Liver (tissue), 9 donors: ENCODE measurements around the gene TEK. TPM values are rescaled to one million over a fixed set of nuclear protein-coding genes. Genes with fewer than 3 reads are reported as not detected.

Experiments used
- DNase-seq: peaks from one replicate; pipeline ENCODE4 v3.0.0-alpha.2; 2017; ENCODE audit warnings: low spot score
- H3K27ac ChIP-seq, 2 donors: one replicate each; pipeline ENCODE4 v1.7.0; 2013; ENCODE audit warnings: inconsistent platforms in 2 of 2, low read length in 2 of 2, control low read depth in 1 of 2, low read depth in 1 of 2, mild to moderate bottlenecking in 1 of 2
- H3K27me3 ChIP-seq, 4 donors: one replicate each; pipeline versions ENCODE4 v1.6.1 to v1.7.0; 2013; ENCODE audit warnings: low read length in 3 of 4, inconsistent platforms in 1 of 4, mild to moderate bottlenecking in 1 of 4, moderate library complexity in 1 of 4; ENCODE audit not compliant: control insufficient read depth in 4 of 4, insufficient read depth in 4 of 4
- H3K36me3 ChIP-seq, 4 donors: one replicate each; pipeline versions ENCODE4 v1.6.1 to v1.7.0; 2013; ENCODE audit warnings: low read length in 3 of 4, mild to moderate bottlenecking in 3 of 4, low read depth in 1 of 4, moderate library complexity in 1 of 4; ENCODE audit not compliant: control insufficient read depth in 4 of 4, insufficient read depth in 3 of 4
- H3K4me1 ChIP-seq, 4 donors: one replicate each; pipeline versions ENCODE4 v1.6.1 to v1.7.0; 2013; ENCODE audit warnings: low read length in 3 of 4, mild to moderate bottlenecking in 3 of 4, moderate library complexity in 1 of 4; ENCODE audit not compliant: control insufficient read depth in 4 of 4, insufficient read depth in 4 of 4
- H3K4me3 ChIP-seq, 3 donors: one replicate each; pipeline versions ENCODE4 v1.6.1 to v1.7.0; 2013; ENCODE audit warnings: low read length in 3 of 3, control low read depth in 1 of 3, low read depth in 1 of 3, mild to moderate bottlenecking in 1 of 3
- H3K9ac ChIP-seq, 2 donors: one replicate each; pipeline ENCODE4 v1.7.0; 2013; ENCODE audit warnings: low read length in 2 of 2, mild to moderate bottlenecking in 2 of 2, moderate library complexity in 2 of 2, control low read depth in 1 of 2, low read depth in 1 of 2
- H3K9me3 ChIP-seq, 4 donors: one replicate each; pipeline versions ENCODE4 v1.6.1 to v1.7.0; 2013; ENCODE audit warnings: low read length in 3 of 4; ENCODE audit not compliant: control insufficient read depth in 4 of 4
- EGR1 ChIP-seq, 2 donors: IDR thresholded peaks; 2 replicates each; pipeline ENCODE4 v1.6.1; 2016 to 2018; ENCODE audit warnings: antibody characterized with exemption in 2 of 2, low read depth in 2 of 2
- FOXA1 ChIP-seq: IDR thresholded peaks from 2 replicates; pipeline ENCODE4 v1.6.1; 2016; ENCODE audit warnings: antibody characterized with exemption
- FOXA2 ChIP-seq: IDR thresholded peaks from 2 replicates; pipeline ENCODE4 v1.6.1; 2016; ENCODE audit warnings: antibody characterized with exemption
- GABPA ChIP-seq, 2 donors: IDR thresholded peaks in 1 of 2; conservative IDR thresholded peaks in 1 of 2; 2 replicates each; pipeline ENCODE4 v1.6.1; 2016; ENCODE audit warnings: antibody characterized with exemption in 2 of 2, mild to moderate bottlenecking in 1 of 2, moderate library complexity in 1 of 2
- HNF4A ChIP-seq, 2 donors: conservative IDR thresholded peaks; 2 replicates each; pipeline ENCODE4 v1.6.1; 2016; ENCODE audit warnings: antibody characterized with exemption in 2 of 2, mild to moderate bottlenecking in 2 of 2
- HNF4G ChIP-seq: IDR thresholded peaks from 2 replicates; pipeline ENCODE4 v1.6.1; 2016; ENCODE audit warnings: antibody characterized with exemption
- JUND ChIP-seq, 2 donors: IDR thresholded peaks; 2 replicates each; pipeline ENCODE4 v1.6.1; 2016; ENCODE audit warnings: antibody characterized with exemption in 2 of 2
- NR2F2 ChIP-seq: IDR thresholded peaks from 2 replicates; pipeline ENCODE4 v1.6.1; 2016; ENCODE audit warnings: antibody characterized with exemption
- RAD21 ChIP-seq, 2 donors: IDR thresholded peaks; 2 replicates each; pipeline ENCODE4 v1.6.1; 2016; ENCODE audit warnings: antibody characterized with exemption in 2 of 2, mild to moderate bottlenecking in 2 of 2
- RXRA ChIP-seq, 2 donors: IDR thresholded peaks; 2 replicates each; pipeline ENCODE4 v1.6.1; 2017 to 2018; ENCODE audit warnings: antibody characterized with exemption in 2 of 2, mild to moderate bottlenecking in 1 of 2
- SP1 ChIP-seq: IDR thresholded peaks from 2 replicates; pipeline ENCODE4 v1.6.1; 2018; ENCODE audit warnings: antibody characterized with exemption, mild to moderate bottlenecking
- TAF1 ChIP-seq: conservative IDR thresholded peaks from 2 replicates; pipeline ENCODE4 v1.6.1; 2016; ENCODE audit warnings: antibody characterized with exemption, mild to moderate bottlenecking
- YY1 ChIP-seq: IDR thresholded peaks from 2 replicates; pipeline ENCODE4 v1.6.1; 2016; ENCODE audit warnings: antibody characterized with exemption, mild to moderate bottlenecking
- WGBS: extraction: QIAGEN DNeasy Blood & Tissue Kit; methylation state at CpG from one replicate; pipeline ENCODE4 v1.1.7; 2013; 5-methylcytosine and 5-hydroxymethylcytosine counted together
- polyA plus RNA-seq, 2 donors: library from polyadenylated mRNA; stranded (reverse) in 1 of 2; unstranded in 1 of 2; fragments of 200-250 nt in 1 of 2; fragments of >200 nt in 1 of 2; fragmentation: Nextera tagmentation in 1 of 2; extraction: Ambion mirVana in 1 of 2; gene quantifications; one replicate each; pipeline versions ENCODE4 v1.2.1 to v1.2.3, GENCODE V29; 2013 to 2015
- total RNA-seq, 2 donors: library from RNA; depleted of rRNA; stranded (reverse); fragments of >200 nt; gene quantifications; one replicate each; pipeline ENCODE4 v1.2.3, GENCODE V29; 2014
- TF ChIP-seq, protein P1 (sequence below): IDR thresholded peaks from 2 replicates; pipeline ENCODE4 v1.6.1; 2016; ENCODE audit warnings: antibody characterized with exemption
- TF ChIP-seq, protein P2 (sequence below): fragments of 150-350 bp; IDR thresholded peaks from 2 replicates; pipeline ENCODE4 v1.5.1; 2017; ENCODE audit warnings: improper control_type of control experiment, low read depth, low read length; ENCODE audit not compliant: missing input control
- TF ChIP-seq, protein P3 (sequence below): IDR thresholded peaks from 2 replicates; pipeline ENCODE4 v1.6.1; 2016; ENCODE audit warnings: antibody characterized with exemption
- TF ChIP-seq, protein P4 (sequence below): IDR thresholded peaks from 2 replicates; pipeline ENCODE4 v1.6.1; 2016; ENCODE audit warnings: antibody characterized with exemption, mild to moderate bottlenecking
- TF ChIP-seq, protein P5 (sequence below): IDR thresholded peaks from 2 replicates; pipeline ENCODE4 v1.6.1; 2016; ENCODE audit warnings: antibody characterized with exemption
- donor health status: healthy.
- donor health status: healthy.
- donor health status: healthy.
- donor health status: healthy.
- donor health status: healthy.

TEK gene
- total and polyA plus RNA-seq, 4 donors, result 2.9 to 13.8 (median 8.4) TPM

DNA sequence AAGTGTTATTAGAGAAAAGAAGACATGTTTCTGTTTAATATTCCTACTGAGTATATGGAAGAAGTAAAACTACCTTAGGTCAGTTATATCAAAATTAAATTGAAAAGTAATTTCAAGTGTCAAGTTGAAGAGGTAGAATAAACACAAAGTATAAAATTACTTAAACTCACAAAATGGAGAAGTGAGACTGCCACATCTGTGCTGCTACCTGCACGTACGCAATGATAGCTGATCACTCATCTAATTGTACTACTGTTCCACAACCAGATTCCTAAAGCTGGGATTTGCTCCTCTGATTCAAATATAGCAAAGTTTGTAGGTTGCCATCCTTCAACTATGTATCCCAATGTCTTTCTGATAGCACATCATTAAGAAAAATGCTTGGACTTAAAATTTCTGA, 163.1 kb downstream of the TEK start:
- Histone ChIP-seq H3K27ac (no peak overlapping the region), H3K9ac (no peak overlapping the region), H3K27me3 (no peaks in the 10 kb centered on the region), H3K4me3 (no peak overlapping the region), H3K9me3 (no peaks in the 10 kb centered on the region), H3K36me3 (no peaks in the 10 kb centered on the region), H3K4me1 (no peaks in the 10 kb centered on the region)
- DNase-seq, result no peak
- WGBS, result 93% methylated on average over 2 of the region's 2 CpGs
- TF ChIP-seq JUND (IDR thresholded peaks at IDR 0.05), result no peak
- no peak for TF ChIP-seq SP1
- no peak for TF ChIP-seq GABPA (IDR thresholded peaks at IDR 0.05 in 1 of 2, conservative IDR thresholded peaks at IDR 0.05 in 1 of 2)
- TF ChIP-seq, protein P1, sequence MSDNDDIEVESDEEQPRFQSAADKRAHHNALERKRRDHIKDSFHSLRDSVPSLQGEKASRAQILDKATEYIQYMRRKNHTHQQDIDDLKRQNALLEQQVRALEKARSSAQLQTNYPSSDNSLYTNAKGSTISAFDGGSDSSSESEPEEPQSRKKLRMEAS, result no peak
- no peak for TF ChIP-seq HNF4A (conservative IDR thresholded peaks at IDR 0.05)
- no peak for TF ChIP-seq FOXA1
- TF ChIP-seq, protein P2, sequence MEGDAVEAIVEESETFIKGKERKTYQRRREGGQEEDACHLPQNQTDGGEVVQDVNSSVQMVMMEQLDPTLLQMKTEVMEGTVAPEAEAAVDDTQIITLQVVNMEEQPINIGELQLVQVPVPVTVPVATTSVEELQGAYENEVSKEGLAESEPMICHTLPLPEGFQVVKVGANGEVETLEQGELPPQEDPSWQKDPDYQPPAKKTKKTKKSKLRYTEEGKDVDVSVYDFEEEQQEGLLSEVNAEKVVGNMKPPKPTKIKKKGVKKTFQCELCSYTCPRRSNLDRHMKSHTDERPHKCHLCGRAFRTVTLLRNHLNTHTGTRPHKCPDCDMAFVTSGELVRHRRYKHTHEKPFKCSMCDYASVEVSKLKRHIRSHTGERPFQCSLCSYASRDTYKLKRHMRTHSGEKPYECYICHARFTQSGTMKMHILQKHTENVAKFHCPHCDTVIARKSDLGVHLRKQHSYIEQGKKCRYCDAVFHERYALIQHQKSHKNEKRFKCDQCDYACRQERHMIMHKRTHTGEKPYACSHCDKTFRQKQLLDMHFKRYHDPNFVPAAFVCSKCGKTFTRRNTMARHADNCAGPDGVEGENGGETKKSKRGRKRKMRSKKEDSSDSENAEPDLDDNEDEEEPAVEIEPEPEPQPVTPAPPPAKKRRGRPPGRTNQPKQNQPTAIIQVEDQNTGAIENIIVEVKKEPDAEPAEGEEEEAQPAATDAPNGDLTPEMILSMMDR, result no peak
- TF ChIP-seq RAD21 (IDR thresholded peaks at IDR 0.05), result no peak
- TF ChIP-seq NR2F2, result no peak
- TF ChIP-seq TAF1, result no peak

DNA sequence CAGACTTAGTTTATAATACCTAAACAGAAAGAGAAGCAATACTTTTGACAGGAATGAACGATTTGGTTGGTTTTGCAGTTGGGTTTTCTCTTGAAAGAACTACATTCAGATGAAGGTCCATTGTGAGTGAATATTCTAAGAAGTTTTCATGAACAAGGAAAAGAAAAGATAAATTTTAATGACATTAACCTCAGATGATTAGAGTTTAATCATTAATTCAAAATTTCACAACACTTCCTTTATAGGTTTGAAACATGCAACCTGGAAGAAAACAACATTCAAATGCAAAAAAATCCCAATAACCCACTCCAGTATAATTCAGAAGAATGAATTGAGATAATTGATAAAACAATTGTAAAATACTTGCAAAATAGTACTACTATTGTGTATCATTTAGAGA, 164.2 kb downstream of the TEK start:
- TF ChIP-seq FOXA2 (no peak), NR2F2 (no peak), TAF1 (no peak), EGR1 (IDR thresholded peaks at IDR 0.05; ENCODE audit: low read depth in 2 of 2) (no peak), JUND (IDR thresholded peaks at IDR 0.05) (no peak), SP1 (no peak), RXRA (IDR thresholded peaks at IDR 0.05) (no peak), GABPA (IDR thresholded peaks at IDR 0.05 in 1 of 2, conservative IDR thresholded peaks at IDR 0.05 in 1 of 2) (no peak), FOXA1 (no peak), HNF4G (no peak), HNF4A (conservative IDR thresholded peaks at IDR 0.05) (no peak), YY1 (no peak), RAD21 (IDR thresholded peaks at IDR 0.05) (no peak)
- TF ChIP-seq, protein P3, sequence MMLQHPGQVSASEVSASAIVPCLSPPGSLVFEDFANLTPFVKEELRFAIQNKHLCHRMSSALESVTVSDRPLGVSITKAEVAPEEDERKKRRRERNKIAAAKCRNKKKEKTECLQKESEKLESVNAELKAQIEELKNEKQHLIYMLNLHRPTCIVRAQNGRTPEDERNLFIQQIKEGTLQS, result no peak
- TF ChIP-seq, protein P4, sequence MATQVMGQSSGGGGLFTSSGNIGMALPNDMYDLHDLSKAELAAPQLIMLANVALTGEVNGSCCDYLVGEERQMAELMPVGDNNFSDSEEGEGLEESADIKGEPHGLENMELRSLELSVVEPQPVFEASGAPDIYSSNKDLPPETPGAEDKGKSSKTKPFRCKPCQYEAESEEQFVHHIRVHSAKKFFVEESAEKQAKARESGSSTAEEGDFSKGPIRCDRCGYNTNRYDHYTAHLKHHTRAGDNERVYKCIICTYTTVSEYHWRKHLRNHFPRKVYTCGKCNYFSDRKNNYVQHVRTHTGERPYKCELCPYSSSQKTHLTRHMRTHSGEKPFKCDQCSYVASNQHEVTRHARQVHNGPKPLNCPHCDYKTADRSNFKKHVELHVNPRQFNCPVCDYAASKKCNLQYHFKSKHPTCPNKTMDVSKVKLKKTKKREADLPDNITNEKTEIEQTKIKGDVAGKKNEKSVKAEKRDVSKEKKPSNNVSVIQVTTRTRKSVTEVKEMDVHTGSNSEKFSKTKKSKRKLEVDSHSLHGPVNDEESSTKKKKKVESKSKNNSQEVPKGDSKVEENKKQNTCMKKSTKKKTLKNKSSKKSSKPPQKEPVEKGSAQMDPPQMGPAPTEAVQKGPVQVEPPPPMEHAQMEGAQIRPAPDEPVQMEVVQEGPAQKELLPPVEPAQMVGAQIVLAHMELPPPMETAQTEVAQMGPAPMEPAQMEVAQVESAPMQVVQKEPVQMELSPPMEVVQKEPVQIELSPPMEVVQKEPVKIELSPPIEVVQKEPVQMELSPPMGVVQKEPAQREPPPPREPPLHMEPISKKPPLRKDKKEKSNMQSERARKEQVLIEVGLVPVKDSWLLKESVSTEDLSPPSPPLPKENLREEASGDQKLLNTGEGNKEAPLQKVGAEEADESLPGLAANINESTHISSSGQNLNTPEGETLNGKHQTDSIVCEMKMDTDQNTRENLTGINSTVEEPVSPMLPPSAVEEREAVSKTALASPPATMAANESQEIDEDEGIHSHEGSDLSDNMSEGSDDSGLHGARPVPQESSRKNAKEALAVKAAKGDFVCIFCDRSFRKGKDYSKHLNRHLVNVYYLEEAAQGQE, result no peak
- TF ChIP-seq, protein P1, result no peak
- TF ChIP-seq, protein P5, sequence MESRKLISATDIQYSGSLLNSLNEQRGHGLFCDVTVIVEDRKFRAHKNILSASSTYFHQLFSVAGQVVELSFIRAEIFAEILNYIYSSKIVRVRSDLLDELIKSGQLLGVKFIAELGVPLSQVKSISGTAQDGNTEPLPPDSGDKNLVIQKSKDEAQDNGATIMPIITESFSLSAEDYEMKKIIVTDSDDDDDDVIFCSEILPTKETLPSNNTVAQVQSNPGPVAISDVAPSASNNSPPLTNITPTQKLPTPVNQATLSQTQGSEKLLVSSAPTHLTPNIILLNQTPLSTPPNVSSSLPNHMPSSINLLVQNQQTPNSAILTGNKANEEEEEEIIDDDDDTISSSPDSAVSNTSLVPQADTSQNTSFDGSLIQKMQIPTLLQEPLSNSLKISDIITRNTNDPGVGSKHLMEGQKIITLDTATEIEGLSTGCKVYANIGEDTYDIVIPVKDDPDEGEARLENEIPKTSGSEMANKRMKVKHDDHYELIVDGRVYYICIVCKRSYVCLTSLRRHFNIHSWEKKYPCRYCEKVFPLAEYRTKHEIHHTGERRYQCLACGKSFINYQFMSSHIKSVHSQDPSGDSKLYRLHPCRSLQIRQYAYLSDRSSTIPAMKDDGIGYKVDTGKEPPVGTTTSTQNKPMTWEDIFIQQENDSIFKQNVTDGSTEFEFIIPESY, result no peak
- TF ChIP-seq, protein P2, result no peak
- no peaks in the 10 kb centered on the region for H3K36me3 ChIP-seq
- H3K9ac ChIP-seq, result no peak overlapping the region
- no peak overlapping the region for H3K27ac ChIP-seq
- H3K9me3 ChIP-seq, result no peaks in the 10 kb centered on the region
- H3K4me1 ChIP-seq, result no peaks in the 10 kb centered on the region
- DNase-seq, result no peak
- 85% methylated on average over 1 of the region's 1 CpG for WGBS
- H3K27me3 ChIP-seq, result no peaks in the 10 kb centered on the region
- H3K4me3 ChIP-seq, result no peak overlapping the region
